Thymus (tissue), 11 donors: Measurements from ENCODE around the gene LANCL2. TPM values are rescaled to one million over a fixed set of nuclear protein-coding genes. Genes with fewer than 3 reads are reported as not detected.

Experiments used
- DNase-seq, 9 donors: peaks; one replicate each; pipeline ENCODE4 v3.0.0-alpha.2; 2013; ENCODE audit warnings: low spot score in 9 of 9, low read depth in 6 of 9, missing footprints in 1 of 9
- H3K27ac ChIP-seq, 2 donors: one replicate each; pipeline ENCODE4 v1.5.1; 2013; ENCODE audit warnings: control low read depth in 1 of 2, low read depth in 1 of 2, low read length in 1 of 2, mild to moderate bottlenecking in 1 of 2, moderate library complexity in 1 of 2
- H3K27me3 ChIP-seq, 2 donors: one replicate each; pipeline ENCODE4 v1.5.1; 2013; ENCODE audit warnings: low read length in 1 of 2; ENCODE audit not compliant: control insufficient read depth in 2 of 2, insufficient read depth in 1 of 2
- H3K36me3 ChIP-seq, 2 donors: one replicate each; pipeline ENCODE4 v1.5.1; 2013; ENCODE audit warnings: low read length in 1 of 2, mild to moderate bottlenecking in 1 of 2, moderate library complexity in 1 of 2; ENCODE audit not compliant: control insufficient read depth in 2 of 2, insufficient read depth in 2 of 2
- H3K4me1 ChIP-seq, 2 donors: one replicate each; pipeline ENCODE4 v1.5.1; 2013; ENCODE audit warnings: low read length in 2 of 2; ENCODE audit not compliant: control insufficient read depth in 2 of 2, insufficient read depth in 2 of 2
- H3K4me3 ChIP-seq, 2 donors: one replicate each; pipeline ENCODE4 v1.5.1; 2013; ENCODE audit warnings: low read length in 2 of 2, control low read depth in 1 of 2, mild to moderate bottlenecking in 1 of 2
- H3K9me3 ChIP-seq, 2 donors: one replicate each; pipeline ENCODE4 v1.5.1; 2013; ENCODE audit warnings: low read length in 1 of 2, mild to moderate bottlenecking in 1 of 2; ENCODE audit not compliant: control insufficient read depth in 2 of 2, insufficient read depth in 1 of 2
- WGBS: extraction: QIAGEN DNeasy Blood & Tissue Kit; methylation state at CpG from one replicate; pipeline ENCODE4 v1.1.7; 2013; 5-methylcytosine and 5-hydroxymethylcytosine counted together
- polyA plus RNA-seq: library from polyadenylated mRNA; stranded (reverse); fragments of 200-250 nt; gene quantifications from one replicate; pipeline ENCODE4 v1.2.3, GENCODE V29; 2013
- total RNA-seq: library from RNA; stranded (reverse); fragments of 120-200 nt; gene quantifications from one replicate; pipeline ENCODE4 v1.2.4, GENCODE V29; 2013
- donor health status: healthy.

Gene LANCL2
- total and polyA plus RNA-seq, 2 donors = 8.3 to 20.0 TPM

GRCh38 chr7:55339033-55340000 is 25.8 kb upstream of the LANCL2 start:
- Histone ChIP-seq H3K9me3 (peaks cover 1 to 22% of the 10 kb centered on the region in 2 donors), H3K4me3 (no peak overlapping the region), H3K27ac (no peak overlapping the region), H3K36me3 (no peaks in the 10 kb centered on the region), H3K27me3 (no peaks in the 10 kb centered on the region), H3K4me1 (no peaks in the 10 kb centered on the region)
- DNase-seq = no peak
- 87% methylated on average over 8 of the region's 8 CpGs for WGBS

GRCh38 chr7:55342216-55342871 is 22.8 kb upstream of the LANCL2 start:
- H3K4me3 ChIP-seq = no peak overlapping the region
- peaks cover 3 to 34% of the 10 kb centered on the region in 2 donors for H3K9me3 ChIP-seq
- H3K27ac ChIP-seq = no peak overlapping the region
- no peaks in the 10 kb centered on the region for H3K4me1 ChIP-seq
- no peak for DNase-seq
- H3K27me3 ChIP-seq = peaks cover 0 to 2% of the 10 kb centered on the region in 2 donors
- 96% methylated on average over 27 of the region's 27 CpGs for WGBS
- H3K36me3 ChIP-seq = no peaks in the 10 kb centered on the region

- Histone ChIP-seq H3K27ac (no peak overlapping the region), H3K36me3 (no peaks in the 10 kb centered on the region), H3K4me1 (no peaks in the 10 kb centered on the region), H3K27me3 (peaks cover 0 to 2% of the 10 kb centered on the region in 2 donors), H3K9me3 (peaks cover 3 to 34% of the 10 kb centered on the region in 2 donors), H3K4me3 (no peak overlapping the region)
- DNase-seq = no peak
- WGBS = 94% methylated on average over 42 of the region's 42 CpGs
Observed at GRCh38 chr7:55343002-55343781, 21.9 kb upstream of the LANCL2 start.

- DNase-seq = no peak
- no peaks in the 10 kb centered on the region for H3K36me3 ChIP-seq
- 94% methylated on average over 47 of the region's 47 CpGs for WGBS
- H3K9me3 ChIP-seq = peaks cover 3 to 34% of the 10 kb centered on the region in 2 donors
- H3K4me3 ChIP-seq = no peak overlapping the region
- no peaks in the 10 kb centered on the region for H3K4me1 ChIP-seq
- peaks cover 0 to 2% of the 10 kb centered on the region in 2 donors for H3K27me3 ChIP-seq
- no peak overlapping the region for H3K27ac ChIP-seq
Observed at GRCh38 chr7:55343860-55344606, 21.1 kb upstream of the LANCL2 start.

GRCh38 chr7:55344840-55345239 is 20.3 kb upstream of the LANCL2 start:
- Histone ChIP-seq H3K36me3 (no peaks in the 10 kb centered on the region), H3K4me3 (no peak overlapping the region), H3K27me3 (peaks cover 0 to 2% of the 10 kb centered on the region in 2 donors), H3K27ac (no peak overlapping the region), H3K4me1 (no peaks in the 10 kb centered on the region), H3K9me3 (peaks cover 3 to 34% of the 10 kb centered on the region in 2 donors)
- 60% methylated on average over 46 of the region's 46 CpGs for WGBS
- DNase-seq = no peak

- DNase-seq = no peak
- Histone ChIP-seq H3K27me3 (peaks cover 0 to 2% of the 10 kb centered on the region in 2 donors), H3K4me1 (no peaks in the 10 kb centered on the region), H3K9me3 (peaks cover 3 to 34% of the 10 kb centered on the region in 2 donors), H3K4me3 (no peak overlapping the region), H3K36me3 (no peaks in the 10 kb centered on the region), H3K27ac (no peak overlapping the region)
- 84% methylated on average over 22 of the region's 22 CpGs for WGBS
Observed at GRCh38 chr7:55345292-55345691, 19.8 kb upstream of the LANCL2 start.

GRCh38 chr7:55348502-55348901 is 16.6 kb upstream of the LANCL2 start:
- Histone ChIP-seq H3K9me3 (peaks cover 1 to 20% of the 10 kb centered on the region in 2 donors), H3K27ac (no peak overlapping the region), H3K4me1 (no peaks in the 10 kb centered on the region), H3K4me3 (no peak overlapping the region), H3K27me3 (peaks cover 0 to 2% of the 10 kb centered on the region in 2 donors), H3K36me3 (no peaks in the 10 kb centered on the region)
- DNase-seq = peak in 1 of 9 donors; percentile 6
- WGBS = 74% methylated on average over 4 of the region's 4 CpGs

GRCh38 chr7:55349121-55349520 is 16.0 kb upstream of the LANCL2 start:
- 43% methylated on average over 2 of the region's 2 CpGs for WGBS
- no peak for DNase-seq
- H3K27me3 ChIP-seq = peaks cover 0 to 2% of the 10 kb centered on the region in 2 donors
- no peaks in the 10 kb centered on the region for H3K4me1 ChIP-seq
- H3K9me3 ChIP-seq = peaks cover 1 to 14% of the 10 kb centered on the region in 2 donors
- H3K4me3 ChIP-seq = no peak overlapping the region
- H3K36me3 ChIP-seq = no peaks in the 10 kb centered on the region
- no peak overlapping the region for H3K27ac ChIP-seq
